ENCODE measurements around the gene PCLO. TPM values are rescaled to one million over a fixed set of nuclear protein-coding genes. Genes with fewer than 3 reads are reported as not detected.

PCLO gene
- total RNA-seq, 1 experiment from 2014 or later, result 3.1 TPM

- Histone ChIP-seq H4K20me1 (ENCODE audit: control insufficient read depth, insufficient read depth, insufficient read length) (no peaks in the 10 kb centered on the region), H3K79me2 (ENCODE audit: insufficient read depth, low read length) (no peaks in the 10 kb centered on the region), H3K9me3 (ENCODE audit: control insufficient read depth, low read depth, low read length) (no peaks in the 10 kb centered on the region), H4K8ac (replicated peaks; ENCODE audit: insufficient read length, low read depth, low read length) (no peak overlapping the region), H2BK12ac (ENCODE audit: insufficient read length, low read depth, low read length) (no peak overlapping the region), H3K4me1 (ENCODE audit: insufficient read depth, low read length) (no peaks in the 10 kb centered on the region), H3K14ac (ENCODE audit: insufficient read depth, low read length) (no peak overlapping the region), H4K5ac (ENCODE audit: insufficient read length, low read depth, low read length) (no peak overlapping the region), H3K79me1 (ENCODE audit: insufficient read depth, low read depth, low read length, poor library complexity, severe bottlenecking) (no peaks in the 10 kb centered on the region), H3T11ph (ENCODE audit: low read length) (no peak overlapping the region), H3K4ac (ENCODE audit: low read depth, low read length) (no peak overlapping the region), H3K4me2 (ENCODE audit: insufficient read depth, insufficient read length, low read length) (no peak overlapping the region), H3K27me3 (ENCODE audit: insufficient read depth, low read length) (no peaks in the 10 kb centered on the region), H3K23me2 (ENCODE audit: insufficient read length, low read depth, low read length, poor library complexity, severe bottlenecking) (no peaks in the 10 kb centered on the region), H2BK15ac (ENCODE audit: low read depth, low read length) (no peak overlapping the region), H3K18ac (ENCODE audit: insufficient read length, low read depth, low read length) (no peak overlapping the region), H2BK120ac (ENCODE audit: low read depth, low read length, poor library complexity, severe bottlenecking) (no peak overlapping the region), H2AK5ac (ENCODE audit: insufficient read length, low read length) (no peak overlapping the region), H3K27ac (ENCODE audit: insufficient read length, low read depth, low read length) (no peak overlapping the region), H3K23ac (ENCODE audit: insufficient read length, low read depth, low read length) (no peak overlapping the region), H3K56ac (ENCODE audit: insufficient read length, low read depth, low read length) (no peak overlapping the region), H2BK20ac (ENCODE audit: low read depth, low read length, poor library complexity, severe bottlenecking) (no peak overlapping the region), H2AFZ (ENCODE audit: low read length) (no peak overlapping the region), H2BK5ac (ENCODE audit: insufficient read length, low read length) (no peak overlapping the region), H4K91ac (ENCODE audit: insufficient read length, low read depth, low read length) (no peak overlapping the region), H3K9ac (ENCODE audit: extremely low read depth, insufficient read length, low read length) (no peak overlapping the region)
- WGBS (ENCODE audit: extremely low coverage, insufficient read length, low lambda C conversion rate), result no CpG with 5 or more reads among the region's 1 CpG
- TF ChIP-seq CTCF (conservative IDR thresholded peaks at IDR 0.05), result no peak
- no peaks in the 10 kb centered on the region; a peak in 1 of 7 replicates for H3K36me3 Mint-ChIP-seq (ENCODE audit: insufficient read depth in 1 of 3, low read depth in 3 of 3)
- H3K9me3 Mint-ChIP-seq, result peaks cover 0 to 5% of the 10 kb centered on the region in 2 experiments; a peak in 1 of 5 replicates
- DNase-seq, result no peak
- no peaks in the 10 kb centered on the region for H3K4me1 Mint-ChIP-seq
- H3K27ac Mint-ChIP-seq, result no peak overlapping the region
- no peaks in the 10 kb centered on the region for H3K27me3 Mint-ChIP-seq (ENCODE audit: low read depth)
- no peak overlapping the region for H3K4me3 Mint-ChIP-seq
These were observed 205.2 kb downstream of the PCLO start for GRCh38 chr7:82957521-82957920.
